K562 (cell line): Measurements from ENCODE around the gene CMIP. TPM values are rescaled to one million over a fixed set of nuclear protein-coding genes. Genes with fewer than 3 reads are reported as not detected.
A peak's percentile ranks its signal among the peaks of the same experiment; 100 is the strongest.

Experiments used
- AFF4 ChIP-seq: sonication (generic); formaldehyde crosslinking; IDR thresholded peaks from 2 replicates; pipeline ENCODE4 v1.8.0; 2023; ENCODE audit warnings: mild to moderate bottlenecking, missing genetic modification reagents
- ARID4B ChIP-seq: sonication (generic); formaldehyde crosslinking; IDR thresholded peaks from 2 replicates; pipeline ENCODE4 v1.8.0; 2022; ENCODE audit warnings: mild to moderate bottlenecking, missing genetic modification reagents
- CEBPG ChIP-seq, 3 experiments: fragments of 200-800 bp in 1 of 3; sonication (Bioruptor generic) in 1 of 3; sonication (generic) in 1 of 3; formaldehyde crosslinking in 1 of 3; IDR thresholded peaks in 2 of 3; conservative IDR thresholded peaks in 1 of 3; 2 replicates each; pipeline versions ENCODE4 v1.6.1 to v1.8.0; 2016 to 2022; ENCODE audit warnings: missing compliant biosample characterization in 2 of 3, missing genetic modification characterization in 2 of 3, mild to moderate bottlenecking in 1 of 3, missing genetic modification reagents in 1 of 3
- MBD2 ChIP-seq: sonication (generic); IDR thresholded peaks from 2 replicates; pipeline ENCODE4 v1.6.1; 2016; ENCODE audit warnings: low read depth, borderline replicate concordance
- MTF1 ChIP-seq: fragments of 250-450 bp; sonication (Bioruptor Pico); IDR thresholded peaks from 2 replicates; pipeline ENCODE4 v1.9.0; 2021; ENCODE audit warnings: moderate library complexity, mild to moderate bottlenecking, inconsistent platforms, borderline replicate concordance
- NR2C1 ChIP-seq, 2 experiments: fragments of 450-650 bp; IDR thresholded peaks; 2 replicates each; pipeline ENCODE4 v1.6.1; 2017; ENCODE audit warnings: mild to moderate bottlenecking in 2 of 2, antibody characterized with exemption in 1 of 2, inconsistent platforms in 1 of 2, missing compliant biosample characterization in 1 of 2, missing genetic modification characterization in 1 of 2
- RBM15 ChIP-seq: fragments of 200-400 bp; formaldehyde crosslinking; IDR thresholded peaks from 2 replicates; pipeline ENCODE4 v1.6.1; 2018; ENCODE audit warnings: mild to moderate bottlenecking, low read length, moderate library complexity; ENCODE audit not compliant: insufficient read depth
- RNF219 ChIP-seq: fragments of 250-450 bp; sonication (Bioruptor Pico); IDR thresholded peaks from 2 replicates; pipeline ENCODE4 v1.5.0; 2022; ENCODE audit warnings: mild to moderate bottlenecking
- SREBF2 ChIP-seq: sonication (generic); formaldehyde crosslinking; IDR thresholded peaks from 2 replicates; pipeline ENCODE4 v1.4.0; 2020; ENCODE audit warnings: mild to moderate bottlenecking, missing genetic modification reagents
- TOE1 ChIP-seq, 2 experiments: fragments of 450-650 bp in 1 of 2; sonication (generic) in 1 of 2; formaldehyde crosslinking in 1 of 2; IDR thresholded peaks; 2 replicates each; pipeline versions ENCODE4 v1.7.1 to v1.8.0; 2016 to 2022; ENCODE audit warnings: borderline replicate concordance in 2 of 2, mild to moderate bottlenecking in 2 of 2, antibody characterized with exemption in 1 of 2, inconsistent platforms in 1 of 2, low read depth in 1 of 2, missing genetic modification reagents in 1 of 2, moderate library complexity in 1 of 2
- ZNF445 ChIP-seq: fragments of 250-450 bp; sonication (Bioruptor Pico); IDR thresholded peaks from 2 replicates; pipeline ENCODE4 v1.4.0; 2020; ENCODE audit warnings: low read depth, mild to moderate bottlenecking, moderate library complexity
- ZNF584 ChIP-seq: fragments of 200-800 bp; sonication (Bioruptor generic); IDR thresholded peaks from 2 replicates; pipeline ENCODE4 v1.6.1; 2016; ENCODE audit warnings: low read depth, mild to moderate bottlenecking, missing genetic modification characterization, missing compliant biosample characterization
- ZNF766 ChIP-seq: fragments of 200-800 bp; sonication (Bioruptor generic); conservative IDR thresholded peaks from 2 replicates; pipeline ENCODE4 v1.6.1; 2016; ENCODE audit warnings: missing genetic modification characterization, missing compliant biosample characterization
- polyA plus RNA-seq, 8 experiments: library from polyadenylated mRNA; depleted of rRNA in 4 of 8; stranded (reverse) in 5 of 8; unstranded in 3 of 8; fragments of >200 nt; fragmentation: Nextera tagmentation in 2 of 8; fragmentation: Illumina TruSeq in 1 of 8; extraction: Ambion mirVana in 2 of 8; extraction: Trizol in 1 of 8; gene quantifications; 2 replicates each; pipeline versions ENCODE4 v1.2.1 to v1.2.3, GENCODE V29; 2011 to 2014; ENCODE audit warnings: inconsistent platforms in 1 of 8, missing spikeins in 1 of 8
- total RNA-seq, 7 experiments: library from RNA; depleted of rRNA in 6 of 7; stranded (reverse); fragments of >200 nt in 6 of 7; fragmentation: Illumina TruSeq in 2 of 7; extraction: Trizol in 2 of 7; gene quantifications; 2 replicates each; pipeline versions ENCODE4 v1.2.1 to v1.2.3, GENCODE V29; 2011 to 2021; ENCODE audit warnings: low replicate concordance in 1 of 7

Gene CMIP
- total and polyA plus RNA-seq, 9 of the 15 experiments (the other 6 are each of a cell fraction or from before 2014, with no cell fraction given): 0.94 to 82.5 (median 10.3) TPM

GRCh38 chr16:81649561-81650184 lies 205.1 kb downstream of the CMIP start (continued):
- TF ChIP-seq CEBPG (CRISPR knock-in tag; IDR thresholded peaks at IDR 0.05) (peak; percentile 55; the same call in 1 of the 2 replicates), CEBPG (tag; conservative IDR thresholded peaks at IDR 0.05 in 1 of 2, IDR thresholded peaks at IDR 0.05 in 1 of 2) (0 out of 4 replicates have a peak, but pooled peaks of 1 of the 2 experiments have one; percentile 33), ZNF445 (CRISPR knock-in tag) (no peak), SREBF2 (CRISPR knock-in tag) (no peak), TOE1 (IDR thresholded peaks at IDR 0.05; ENCODE audit: borderline replicate concordance) (no peak), TOE1 (CRISPR knock-in tag; IDR thresholded peaks at IDR 0.05; ENCODE audit: borderline replicate concordance, low read depth) (no peak), AFF4 (CRISPR knock-in tag) (no peak), MBD2 (no peak), NR2C1 (IDR thresholded peaks at IDR 0.05) (no peak), NR2C1 (tag; IDR thresholded peaks at IDR 0.05) (0 out of 2 replicates have a peak, but pooled peaks have one; percentile 11), RBM15 (no peak), ZNF584 (0 out of 2 replicates have a peak, but pooled peaks have one; percentile 11), ARID4B (CRISPR knock-in tag) (no peak), RNF219 (CRISPR knock-in tag) (no peak), MTF1 (0 out of 2 replicates have a peak, but pooled peaks have one; percentile 22), ZNF766 (CRISPR knock-in tag) (0 out of 2 replicates have a peak, but pooled peaks have one; percentile 27)
